Stimulated activated CD4-positive, alpha-beta T cell treated with anti-CD3 and anti-CD28 coated beads, Interleukin-4, amount 100 ng/mL, for 4 hours (primary cell): ENCODE measurements around the gene CRTC3.
"Not testable (repeated sequence)": the region's sequence is repeated elsewhere in the genome, so short reads cannot be mapped to it uniquely, and the experiment has no call there.

Experiments
- DNase-seq, 2 experiments: peaks; one replicate each; pipeline ENCODE4 v3.0.0-alpha.2; 2020

CRTC3 gene

DNA sequence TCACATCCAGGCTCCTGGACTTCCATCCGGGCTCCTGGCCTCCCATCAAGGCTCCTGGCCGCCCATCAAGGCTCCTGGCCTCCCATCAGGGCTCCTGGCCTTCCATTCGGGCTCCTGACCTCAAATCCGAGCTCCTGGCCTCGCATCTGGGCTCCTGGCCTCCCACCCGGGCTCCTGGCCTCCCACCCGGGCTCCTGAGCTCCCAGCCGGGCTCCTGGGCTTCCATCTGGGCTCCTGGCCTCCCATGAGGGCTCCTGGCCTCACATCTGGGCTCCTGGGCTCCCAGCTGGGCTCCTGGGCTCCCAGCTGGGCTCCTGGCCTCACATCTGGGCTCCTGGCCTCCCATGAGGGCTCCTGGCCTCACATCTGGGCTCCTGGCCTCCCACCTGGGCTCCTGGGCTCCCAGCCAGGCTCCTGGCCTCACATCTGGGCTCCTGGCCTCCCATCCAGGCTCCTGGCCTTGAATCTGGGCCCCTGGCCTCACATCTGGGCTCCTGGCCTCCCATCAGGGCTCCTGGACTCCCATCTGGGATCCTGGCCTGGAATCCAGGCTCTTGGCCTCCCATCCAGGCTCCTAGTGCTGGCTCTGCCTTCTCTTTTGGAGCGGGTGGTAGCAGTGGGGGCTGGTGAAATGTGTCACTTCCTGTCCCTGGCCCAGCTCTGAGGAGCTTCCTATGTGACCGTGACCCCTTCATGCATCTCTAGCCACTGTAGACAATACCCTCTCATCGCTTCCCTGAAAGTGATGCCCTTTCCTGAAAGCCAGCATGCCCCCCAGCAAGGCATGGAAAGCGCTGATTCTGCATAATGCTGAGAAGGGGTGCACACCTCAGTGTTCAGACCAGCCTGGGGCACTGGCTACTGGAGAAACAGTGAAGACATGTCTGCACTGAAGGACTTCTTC, 124.8 kb downstream of the CRTC3 start:
- DNase-seq, result no peak

DNA sequence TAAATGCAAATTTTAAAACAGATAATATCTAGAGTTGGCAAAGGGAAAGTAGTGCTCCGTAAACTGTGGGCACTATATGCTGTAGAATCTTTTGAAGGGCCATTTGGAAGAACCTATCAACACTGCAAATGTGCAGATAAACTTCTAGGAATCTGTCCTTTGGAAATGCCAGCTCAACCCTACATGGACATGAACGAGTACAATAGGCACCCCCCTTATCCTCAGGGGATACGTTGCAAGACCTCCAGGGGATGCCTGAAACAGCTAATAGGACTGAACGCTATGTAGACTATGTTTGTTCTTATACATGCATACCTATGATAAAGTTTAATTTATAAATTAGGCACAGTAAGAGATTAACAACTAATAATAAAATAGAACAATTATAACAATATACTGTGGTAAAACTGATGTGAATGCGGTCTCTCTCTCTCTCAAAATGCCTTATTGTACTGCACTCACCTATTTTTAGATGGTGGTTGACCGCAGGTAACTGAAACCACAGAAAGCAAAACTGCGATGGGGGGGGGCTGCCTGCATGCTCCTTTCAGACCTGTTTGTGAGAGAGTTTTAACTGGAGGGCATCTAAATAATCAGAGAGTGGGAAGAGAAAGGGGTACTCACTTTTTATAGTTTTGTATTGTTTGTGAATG, 127.9 kb downstream of the CRTC3 start:
- DNase-seq, result peak; percentile 59 to 75

DNA sequence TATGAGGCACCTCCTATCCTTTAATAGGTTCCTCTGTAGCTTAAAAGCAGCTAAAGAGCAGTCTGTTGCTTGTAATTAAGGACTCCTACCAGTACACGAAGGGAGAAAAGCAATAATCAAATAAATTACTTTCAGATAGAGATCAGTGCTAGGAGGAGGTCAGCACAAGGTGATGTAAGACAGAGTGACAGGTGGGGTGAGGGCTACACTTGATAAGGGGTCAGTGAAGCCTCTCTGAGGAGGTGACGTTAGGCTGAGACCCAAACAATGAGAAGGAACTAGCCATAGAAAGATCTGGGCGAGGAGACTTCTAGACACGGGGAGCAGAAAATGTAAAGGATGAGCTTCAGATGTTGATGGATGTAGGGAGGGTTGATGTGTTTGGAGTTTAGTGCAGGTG, 129.8 kb downstream of the CRTC3 start:
- no peak for DNase-seq

DNA sequence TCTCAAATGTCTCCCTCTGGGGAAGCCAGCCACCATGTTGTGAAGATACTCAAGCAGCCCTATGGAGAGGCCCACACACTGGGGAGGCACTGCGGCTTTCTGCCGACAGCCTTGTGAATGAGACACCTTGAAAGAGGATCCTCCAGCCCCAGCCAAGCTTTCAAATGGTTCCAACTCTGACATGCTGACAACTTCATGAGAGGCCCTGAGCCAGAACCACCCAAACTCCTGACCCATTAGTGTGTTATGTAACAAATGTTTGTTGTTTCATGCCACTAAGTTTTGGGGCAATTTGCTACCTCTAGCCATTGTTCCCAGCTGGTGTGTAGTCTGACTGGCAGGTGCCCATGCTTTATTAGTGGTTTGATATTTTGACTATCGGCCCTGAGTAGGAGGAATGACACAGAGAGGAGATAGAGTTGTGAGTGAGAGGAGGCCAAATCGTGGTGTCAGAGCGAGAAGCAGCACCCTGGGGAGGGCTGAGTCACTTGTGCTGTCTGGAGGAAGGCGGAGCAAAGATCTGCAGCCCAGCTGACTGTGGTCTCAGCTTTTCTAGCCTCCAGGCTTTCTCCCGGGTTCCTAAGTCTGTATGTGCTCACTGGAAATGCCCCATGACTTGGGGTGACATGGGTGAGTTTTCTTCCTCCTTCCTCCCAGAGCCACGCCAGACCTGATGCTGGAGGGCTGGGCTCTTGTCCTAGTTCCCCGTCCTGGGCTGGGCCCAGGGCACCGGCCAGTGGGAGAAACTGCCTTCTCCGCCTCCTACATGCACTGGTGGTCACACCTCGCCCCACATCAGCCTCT, 130.7 kb downstream of the CRTC3 start:
- DNase-seq, result peak; percentile 59 to 81

DNA sequence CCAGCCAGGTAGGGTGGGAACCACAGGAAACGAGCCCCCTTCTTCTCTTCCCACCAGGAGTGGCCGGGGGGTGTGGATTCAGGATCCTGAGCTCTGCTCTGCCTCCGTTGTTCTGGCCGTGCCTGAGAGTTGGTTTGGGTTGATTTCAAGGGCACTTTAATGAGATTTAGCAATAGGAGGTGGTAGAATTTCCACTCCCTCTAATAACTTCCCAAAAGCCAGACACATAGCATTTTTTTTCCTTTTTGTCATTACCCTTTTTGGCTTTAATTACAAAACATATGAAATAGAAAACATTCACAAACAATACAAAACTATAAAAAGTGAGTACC, 131.2 kb downstream of the CRTC3 start:
- DNase-seq, result not testable (repeated sequence)

DNA sequence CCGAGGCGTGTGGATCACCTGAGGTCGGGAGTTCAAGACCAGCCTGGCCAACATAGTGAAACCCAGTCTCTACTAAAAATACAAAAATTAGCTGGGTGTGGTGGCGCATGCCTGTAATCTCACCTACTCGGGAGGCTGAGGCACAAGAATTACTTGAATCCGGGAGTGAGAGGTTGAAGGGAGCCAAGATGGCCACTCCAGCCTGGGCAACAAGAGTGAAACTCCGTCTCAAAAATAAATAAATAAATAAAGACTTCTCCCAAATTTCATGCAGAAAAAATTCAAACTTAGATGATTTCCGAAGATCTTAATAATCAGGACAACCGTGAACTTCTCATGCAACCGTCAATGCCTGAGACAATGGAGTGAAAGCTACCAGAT, 134.3 kb downstream of the CRTC3 start:
- not testable (repeated sequence) for DNase-seq

DNA sequence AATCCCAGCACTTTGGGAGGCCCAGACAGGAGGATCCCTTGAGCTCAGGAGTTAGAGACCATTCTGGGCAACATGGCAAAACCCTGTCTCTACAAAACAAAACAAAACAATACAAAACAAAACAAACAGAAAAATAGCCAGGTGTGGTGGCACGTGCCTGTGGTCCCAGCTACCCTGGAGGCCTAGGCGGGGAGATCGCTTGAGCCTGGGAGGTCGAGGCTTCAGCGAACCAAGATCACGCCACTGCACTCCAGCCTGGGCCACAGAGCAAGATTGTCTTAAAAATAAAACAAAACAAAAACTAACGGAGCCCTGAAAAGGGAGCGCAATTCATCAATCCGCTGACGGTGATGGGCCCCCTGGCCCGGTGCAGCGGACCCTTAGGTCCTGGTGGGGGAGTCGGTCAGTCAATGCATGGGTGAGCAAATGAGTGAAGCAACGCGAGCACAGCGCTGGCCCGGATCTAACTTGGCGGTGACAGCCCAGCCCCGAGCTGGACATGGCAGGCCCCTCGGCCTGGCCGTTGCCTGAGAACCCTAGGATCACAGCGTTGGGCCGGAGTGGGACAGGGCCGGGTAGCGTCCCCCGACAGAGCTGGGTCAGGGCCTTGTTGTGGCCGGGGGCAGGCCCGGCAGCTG, 135.0 kb downstream of the CRTC3 start:
- no peak for DNase-seq

DNA sequence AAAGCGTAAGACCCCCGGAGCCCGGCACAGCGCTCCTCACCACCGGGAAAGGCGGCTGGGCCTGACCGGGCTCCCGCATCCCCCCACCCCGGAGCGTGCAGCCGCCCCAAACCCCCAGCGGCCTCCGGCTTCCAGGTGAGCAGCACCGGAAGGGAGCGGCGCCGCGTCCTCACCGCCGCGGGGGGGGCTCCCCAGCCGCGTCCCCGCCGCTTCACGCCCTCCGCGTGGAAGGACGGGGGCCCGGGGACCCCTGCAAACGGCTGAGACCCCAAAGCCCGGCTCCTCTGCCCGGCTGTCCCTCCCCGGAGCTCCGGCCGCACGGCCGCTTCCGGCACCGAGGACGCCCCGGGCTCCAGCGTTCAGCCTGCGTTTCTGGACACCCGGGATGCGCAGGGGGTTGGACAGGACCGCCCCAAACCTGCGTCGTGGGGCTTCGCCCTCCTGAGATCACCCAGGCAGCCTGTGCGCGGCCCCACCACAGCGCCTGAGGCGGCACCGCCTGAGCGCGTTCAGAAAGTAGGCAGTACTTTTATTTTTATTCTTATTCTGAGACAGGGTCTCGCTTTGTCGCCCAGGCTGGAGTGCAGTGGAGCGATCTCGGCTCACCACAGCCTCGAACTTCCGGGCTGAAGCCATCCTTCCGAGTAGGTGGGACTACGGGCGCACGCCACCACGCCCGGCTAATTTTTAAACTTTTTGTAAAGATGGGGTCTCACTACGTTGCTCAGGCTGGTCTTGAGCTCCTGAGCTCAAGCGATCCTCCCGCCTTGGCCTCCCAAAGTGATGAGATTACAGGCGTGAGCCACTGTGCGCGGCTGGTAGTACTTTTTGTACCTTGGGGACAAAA, 135.8 kb downstream of the CRTC3 start:
- DNase-seq, result peak in 1 of 2 experiments; percentile 32

DNA sequence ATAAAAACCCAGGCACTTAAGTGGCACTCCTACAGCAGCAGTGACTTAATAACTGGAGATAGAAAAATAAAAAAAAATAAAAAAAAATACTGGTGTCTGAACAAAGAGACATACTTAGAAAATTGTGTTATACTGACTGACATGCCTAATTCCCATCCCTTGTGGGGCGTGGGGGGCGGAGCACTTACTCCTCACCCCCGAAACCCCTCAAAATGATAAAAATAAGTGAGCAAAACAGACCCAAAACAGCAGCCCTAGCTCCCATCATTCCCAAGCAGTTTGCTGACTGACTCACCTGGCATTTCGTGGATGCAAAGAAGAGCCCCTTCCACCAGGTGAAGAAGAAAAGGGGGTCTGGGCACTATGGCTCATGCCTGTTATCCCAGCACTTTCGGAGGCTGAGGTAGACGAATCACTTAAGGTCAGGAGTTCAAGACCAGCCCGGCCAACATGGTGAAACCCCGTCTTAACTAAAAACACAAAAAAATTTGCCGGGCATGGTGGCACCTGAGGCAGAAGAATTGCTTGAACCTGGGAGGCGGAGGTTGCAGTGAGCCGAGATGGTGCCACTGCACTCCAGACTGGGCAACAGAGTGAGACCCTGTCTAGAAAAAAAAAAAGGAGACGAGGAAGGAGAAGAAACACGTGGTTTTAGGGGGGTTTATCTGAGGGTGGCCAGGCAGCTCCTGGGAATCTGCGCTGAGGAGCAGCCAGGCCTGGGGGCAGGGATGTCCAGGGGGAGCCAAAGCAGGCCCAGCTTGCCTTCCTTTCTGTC, 136.6 kb downstream of the CRTC3 start:
- no peak for DNase-seq

DNA sequence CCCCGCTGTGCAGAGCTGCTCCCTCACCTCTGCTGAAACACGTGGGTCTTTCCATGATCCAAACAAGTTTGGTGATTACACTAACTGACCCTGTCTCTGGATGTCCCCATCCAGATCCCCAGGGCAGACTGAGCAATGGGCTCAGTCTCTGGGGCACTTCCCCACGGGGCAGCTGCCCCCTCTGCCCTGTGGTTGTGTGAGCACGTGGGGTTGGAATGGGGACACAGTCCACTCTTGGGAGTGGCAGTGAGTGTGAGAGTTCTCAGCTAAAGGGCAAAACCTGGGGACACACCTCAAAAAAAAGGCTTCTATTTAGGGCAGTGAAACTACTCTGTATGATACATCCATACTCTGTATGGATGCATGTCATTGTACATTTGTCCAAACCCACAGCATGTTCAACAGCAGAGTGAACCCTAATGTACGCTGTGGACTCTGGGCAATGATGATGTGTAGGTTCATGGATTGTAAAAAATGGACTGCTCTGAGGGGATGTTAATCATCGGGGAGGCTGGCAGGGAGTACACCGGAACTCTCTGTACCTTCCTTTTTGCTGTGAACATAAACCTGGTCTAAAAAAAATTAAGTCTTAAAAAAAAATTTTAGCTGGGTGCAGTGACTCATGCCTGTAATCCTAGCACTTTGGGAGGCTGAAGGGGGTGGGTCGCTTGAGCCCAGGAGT, 137.5 kb downstream of the CRTC3 start:
- DNase-seq, result no peak

DNA sequence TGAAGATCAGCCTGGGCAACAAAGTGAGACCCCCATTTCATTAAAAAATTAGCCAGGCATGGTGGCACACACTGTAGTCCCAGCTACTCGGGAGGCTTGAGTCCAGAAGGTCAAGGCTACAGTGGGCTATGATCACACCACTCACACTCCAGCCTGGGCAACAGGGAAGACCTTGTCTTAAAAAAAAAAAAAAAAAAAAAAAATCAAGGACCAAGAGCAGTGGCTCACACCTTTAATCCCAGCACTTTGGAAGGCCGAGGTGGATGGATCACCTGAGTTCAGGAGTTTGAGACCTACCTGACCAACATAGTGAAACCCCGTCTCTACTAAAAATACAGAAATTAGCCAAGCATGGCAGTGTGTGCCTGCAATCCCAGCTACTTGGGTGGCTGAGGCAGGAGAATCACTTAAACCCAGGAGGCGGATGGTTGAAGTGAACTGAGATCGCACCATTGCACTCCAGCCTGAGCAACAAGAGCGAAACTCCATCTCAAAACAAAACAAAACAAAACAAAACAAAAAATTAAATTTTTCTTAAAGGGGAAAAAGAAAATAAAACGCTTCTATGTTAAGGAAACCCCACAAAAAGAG, 138.1 kb downstream of the CRTC3 start:
- DNase-seq, result not testable (repeated sequence)

DNA sequence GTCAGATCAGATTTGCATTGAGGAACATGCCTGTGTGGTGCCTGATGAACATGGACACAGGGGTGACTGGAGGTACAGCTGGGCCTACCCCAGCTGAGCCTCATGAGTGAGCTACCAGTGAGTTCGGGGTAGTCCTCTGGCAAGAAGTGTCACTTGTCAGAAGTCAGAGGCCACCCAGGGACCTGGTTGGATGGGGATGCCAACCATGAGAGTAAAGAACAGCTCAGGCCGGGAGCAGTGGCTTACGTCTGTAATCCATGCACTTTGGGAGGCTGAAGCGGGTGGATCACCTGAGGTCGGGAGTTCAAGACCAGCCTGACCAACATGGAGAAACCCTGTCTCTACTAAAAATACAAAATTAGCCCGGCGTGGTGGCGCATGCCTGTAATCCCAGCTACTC, 140.9 kb downstream of the CRTC3 start:
- DNase-seq, result not testable (repeated sequence)

DNA sequence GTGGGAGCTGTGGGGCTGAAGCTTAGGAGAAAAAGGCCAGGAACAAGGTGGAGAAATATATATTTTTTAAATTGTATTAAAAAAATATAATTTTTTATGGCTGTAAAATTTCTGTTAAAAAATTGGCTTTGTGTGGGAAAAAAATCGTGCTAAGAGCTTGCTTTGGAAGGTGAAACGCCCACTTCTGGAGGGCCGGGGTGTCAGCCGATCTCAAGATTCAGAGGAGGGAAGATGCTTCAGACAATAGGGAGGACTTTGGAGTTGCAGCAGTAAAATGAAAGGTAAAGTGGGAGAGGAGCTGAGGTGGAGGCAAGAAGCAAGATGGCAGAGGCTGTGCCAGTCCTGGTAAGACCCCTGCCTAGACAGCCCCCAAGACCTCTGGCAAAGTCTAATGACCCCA, 141.5 kb downstream of the CRTC3 start:
- no peak for DNase-seq

DNA sequence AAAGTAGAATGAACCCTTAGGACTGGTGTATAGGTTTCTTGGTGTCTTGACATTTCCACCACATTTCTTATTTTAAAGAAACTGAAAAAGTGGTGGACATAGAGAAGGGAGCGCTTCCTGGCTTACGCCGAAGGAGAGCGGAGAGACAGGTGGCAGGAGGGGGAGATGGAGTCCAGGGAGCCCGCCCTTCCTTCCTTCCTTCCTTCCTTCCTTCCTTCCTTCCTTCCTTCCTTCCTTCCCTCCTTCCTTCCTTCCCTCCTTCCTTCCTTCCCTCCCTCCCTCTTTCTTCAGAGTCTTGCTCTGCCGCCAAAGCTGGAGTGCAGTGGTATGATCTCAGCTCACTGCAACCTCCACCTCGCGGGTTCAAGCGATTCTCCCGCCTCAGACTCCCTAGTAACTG, 143.6 kb downstream of the CRTC3 start:
- not testable (repeated sequence) for DNase-seq

DNA sequence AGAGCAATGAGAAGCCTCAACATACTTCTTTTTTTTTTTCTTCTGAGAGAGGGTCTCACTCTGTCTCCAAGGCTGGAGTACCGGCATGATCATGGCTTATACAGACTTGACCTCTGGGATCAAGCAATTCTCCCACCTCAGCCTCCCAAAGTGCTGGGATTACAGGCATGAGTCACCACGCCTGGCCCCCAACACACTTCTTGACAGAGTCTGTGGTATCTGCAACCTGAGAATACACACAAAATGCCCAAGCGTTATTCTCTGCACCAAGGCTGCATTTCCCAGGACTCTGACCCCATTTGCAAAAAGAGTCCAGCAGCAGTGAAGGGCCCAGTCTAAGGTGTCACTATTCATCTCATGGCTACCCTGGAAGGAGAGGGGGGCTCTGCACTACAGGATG, 144.8 kb downstream of the CRTC3 start:
- DNase-seq, result no peak

DNA sequence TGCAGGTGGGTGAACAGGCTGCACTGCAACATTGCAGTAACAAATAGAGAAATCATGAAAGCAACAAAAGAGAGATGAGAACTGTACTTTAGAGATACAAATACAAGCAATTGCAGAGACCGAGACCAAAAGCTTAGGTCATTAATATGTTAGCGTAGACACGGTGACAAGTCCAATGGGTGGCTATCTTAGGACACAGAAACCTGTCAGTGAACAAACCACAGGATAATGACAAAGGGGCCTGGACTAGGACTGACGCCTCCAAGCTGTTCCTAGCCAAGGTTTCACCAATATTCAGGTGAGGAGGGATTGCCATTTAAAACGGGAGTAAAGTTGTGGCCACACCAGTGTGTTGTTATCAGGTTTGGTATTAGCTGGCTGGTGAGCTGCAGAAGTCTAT, 145.7 kb downstream of the CRTC3 start:
- no peak for DNase-seq

DNA sequence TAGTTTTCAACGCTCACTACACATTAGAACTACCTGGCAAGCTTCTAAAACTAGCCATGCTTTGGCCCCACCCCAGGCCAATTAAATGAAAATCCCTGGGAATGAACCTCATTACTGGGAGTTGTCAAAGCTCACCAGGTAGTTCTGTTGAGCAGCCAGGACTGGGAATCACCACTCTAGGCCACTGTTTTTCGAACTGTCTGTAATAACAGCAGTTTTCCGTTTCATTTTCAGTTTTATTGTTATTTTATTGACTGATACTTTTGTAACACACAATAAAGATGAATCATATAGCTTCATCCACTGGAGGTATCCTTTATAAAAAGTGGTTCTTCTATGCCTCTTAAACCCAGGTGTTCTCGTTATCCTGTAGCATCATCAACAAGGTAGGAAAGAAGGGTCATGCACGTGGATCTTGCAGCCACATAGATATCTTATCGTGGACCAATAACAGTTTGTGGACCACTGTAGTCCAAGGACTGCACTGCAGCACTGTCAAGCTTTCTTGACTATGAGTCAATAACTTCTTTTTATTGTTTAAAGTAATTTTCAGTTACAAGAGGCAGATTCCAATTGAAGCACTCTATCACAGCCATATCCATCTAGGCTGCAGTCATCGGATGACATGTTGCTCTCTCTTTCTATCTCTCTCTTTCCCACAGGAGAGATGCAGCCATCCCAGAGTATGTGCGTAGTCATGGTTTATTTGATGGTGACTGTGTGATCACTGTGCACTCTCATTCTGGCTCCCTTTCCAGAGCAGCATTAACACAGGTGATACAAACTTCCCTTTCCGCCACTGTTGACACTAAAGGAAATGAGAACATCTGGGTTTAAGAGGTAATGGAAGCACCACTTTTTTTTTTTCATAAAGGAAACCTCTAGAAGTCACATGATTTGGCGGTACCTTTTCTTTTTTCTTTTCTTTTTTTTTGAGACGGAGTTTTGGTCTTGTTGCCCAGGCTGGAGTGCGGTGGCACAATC, 148.4 kb downstream of the CRTC3 start:
- DNase-seq, result no peak

DNA sequence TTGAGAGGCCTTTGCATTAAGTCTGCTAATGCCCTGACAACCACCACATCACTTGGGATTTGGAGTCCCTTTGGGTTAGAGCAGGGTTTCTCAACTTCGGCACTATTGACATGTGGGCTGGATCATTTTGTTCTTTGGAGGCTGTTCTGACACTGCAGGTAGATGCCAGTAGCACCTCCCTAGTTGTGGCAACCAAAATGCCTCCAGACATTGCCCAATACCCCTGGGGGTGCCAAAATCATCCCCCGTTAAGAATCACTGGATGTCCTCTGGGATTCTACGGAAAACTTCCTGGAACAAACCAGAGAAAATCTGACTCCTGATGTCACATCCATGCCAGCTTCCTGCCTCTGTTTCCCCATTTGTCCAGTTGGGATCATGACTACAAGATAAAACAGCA, 150.2 kb downstream of the CRTC3 start:
- DNase-seq, result no peak

DNA sequence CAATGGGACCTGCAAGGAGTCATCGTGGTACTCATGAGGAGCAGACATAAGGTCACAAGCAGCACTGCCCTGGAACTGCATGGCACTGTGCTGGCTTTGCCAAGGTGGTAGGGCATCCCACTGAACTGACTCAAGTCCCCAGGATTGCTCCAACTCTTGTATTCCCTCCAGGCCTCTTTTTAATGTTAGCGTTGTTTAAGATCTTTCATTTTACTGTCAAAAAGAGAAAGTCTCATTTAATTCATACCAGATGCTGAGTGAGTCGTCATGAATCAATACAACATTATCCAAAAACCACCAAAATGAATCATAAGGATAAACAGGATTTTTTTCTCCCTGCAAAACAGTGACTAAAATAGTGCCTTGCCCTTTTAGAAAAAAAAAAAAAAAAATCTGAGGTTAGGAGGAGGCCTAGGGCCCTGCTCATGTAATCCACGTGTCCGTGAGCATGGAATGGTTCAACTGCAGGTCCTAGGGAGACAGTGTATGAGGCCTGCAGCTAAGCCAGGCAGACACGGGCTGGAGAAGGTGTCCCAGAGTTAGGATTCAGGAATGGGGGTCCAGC, 150.7 kb downstream of the CRTC3 start:
- DNase-seq, result no peak
